ENCODE data around the gene NSUN5. TPM values are rescaled to one million over a fixed set of nuclear protein-coding genes. Genes with fewer than 3 reads are reported as not detected.

Gene NSUN5
- total RNA-seq, 1 experiment from 2014 or later: 66.8 TPM

- no peaks in the 10 kb centered on the region for H3K27me3 ChIP-seq (ENCODE audit: control insufficient read depth, insufficient read depth, low read length)
- H3K4me3 ChIP-seq (ENCODE audit: low read depth in 2 of 2, low read length in 2 of 2): no peak overlapping the region
- intact Hi-C loops (cut with micrococcal nuclease; ENCODE audit: unreplicated experiment) (no loop called here), in situ Hi-C loops (cut with HindIII; ENCODE audit: low pct_unique_long_range_greater_than_20kb, low sequenced_read_pairs) (no loop called here)
- no peaks in the 10 kb centered on the region for H3K36me3 ChIP-seq (ENCODE audit: control insufficient read depth, insufficient read depth, low read length)
- ATAC-seq (no peak), DNase-seq (ENCODE audit: low read depth, low spot score) (no peak)
- BruUV-seq (replicated peaks): no TSS peak
- POLR2A ChIA-PET: no interaction called here
- peaks cover 4% of the 10 kb centered on the region for H3K4me1 ChIP-seq (ENCODE audit: control insufficient read depth, insufficient read depth, low read length)
- CTCF ChIA-PET: no interaction called here
- H3K27ac ChIP-seq (ENCODE audit: low read length): no peak overlapping the region
- TF ChIP-seq POLR2AphosphoS5 (IDR thresholded peaks at IDR 0.05; ENCODE audit: low read depth, low read length) (no peak), SIN3A (IDR thresholded peaks at IDR 0.05; ENCODE audit: borderline replicate concordance, insufficient read depth, low read depth, low read length) (no peak), TCF7L2 (IDR thresholded peaks at IDR 0.05; ENCODE audit: low read depth, low read length) (no peak), CTCF (IDR thresholded peaks at IDR 0.05) (no peak), REST (IDR thresholded peaks at IDR 0.05; ENCODE audit: insufficient read depth in 1 of 2, low read depth in 2 of 2, low read length in 1 of 2) (no peak)
- no peaks in the 10 kb centered on the region for H3K9me3 ChIP-seq (ENCODE audit: control insufficient read depth, insufficient read depth, low read depth, low read length)
Measured at GRCh38 chr7:73353243-73353642, 44.6 kb upstream of the NSUN5 start.

- BruUV-seq (replicated peaks): no TSS peak
- in situ Hi-C loops (cut with HindIII; ENCODE audit: low pct_unique_long_range_greater_than_20kb, low sequenced_read_pairs): no loop called here
- CTCF ChIA-PET: no interaction called here
- no peaks in the 10 kb centered on the region for H3K9me3 ChIP-seq (ENCODE audit: control insufficient read depth, insufficient read depth, low read depth, low read length)
- ATAC-seq (no peak), DNase-seq (ENCODE audit: low read depth, low spot score) (no peak)
- peaks cover under 1% of the 10 kb centered on the region; the same call in 1 of the 2 replicates for H3K4me1 ChIP-seq (ENCODE audit: control insufficient read depth, insufficient read depth, low read length)
- H3K27ac ChIP-seq (ENCODE audit: low read length): no peak overlapping the region
- POLR2A ChIA-PET: no interaction called here
- TF ChIP-seq CTCF (IDR thresholded peaks at IDR 0.05): no peak
- TF ChIP-seq REST (IDR thresholded peaks at IDR 0.05; ENCODE audit: insufficient read depth in 1 of 2, low read depth in 2 of 2, low read length in 1 of 2): no peak
- TF ChIP-seq POLR2AphosphoS5 (IDR thresholded peaks at IDR 0.05; ENCODE audit: low read depth, low read length): no peak
- no peak for TF ChIP-seq SIN3A (IDR thresholded peaks at IDR 0.05; ENCODE audit: borderline replicate concordance, insufficient read depth, low read depth, low read length)
- TF ChIP-seq TCF7L2 (IDR thresholded peaks at IDR 0.05; ENCODE audit: low read depth, low read length): no peak
- no peak overlapping the region for H3K4me3 ChIP-seq (ENCODE audit: low read depth in 2 of 2, low read length in 2 of 2)
- no peaks in the 10 kb centered on the region for H3K27me3 ChIP-seq (ENCODE audit: control insufficient read depth, insufficient read depth, low read length)
- intact Hi-C loops (cut with micrococcal nuclease; ENCODE audit: unreplicated experiment): no loop called here
- H3K36me3 ChIP-seq (ENCODE audit: control insufficient read depth, insufficient read depth, low read length): no peaks in the 10 kb centered on the region
Measured at GRCh38 chr7:73352784-73353183, 44.2 kb upstream of the NSUN5 start.
